Right lobe of liver (tissue), 4 donors: ENCODE results near the gene RPGRIP1.

Experiments used
- CTCF ChIP-seq, 4 donors: fragments of 200-600 bp in 3 of 4; fragments of 450-650 bp in 1 of 4; IDR thresholded peaks; one replicate each; pipeline versions ENCODE4 v1.5.1 to v1.8.0; 2016 to 2022; ENCODE audit warnings: antibody characterized with exemption in 4 of 4, mild to moderate bottlenecking in 2 of 4
- POLR2A ChIP-seq: fragments of 450-650 bp; IDR thresholded peaks from one replicate; pipeline ENCODE4 v1.6.1; 2017; ENCODE audit warnings: antibody characterized with exemption, mild to moderate bottlenecking
- donor health status: DM: no; HTN: no; CAD: no.
- donor health status: DM: no; HTN: no; CAD: no.
- donor health status: DM: no; HTN: yes; CAD: no.

DNA sequence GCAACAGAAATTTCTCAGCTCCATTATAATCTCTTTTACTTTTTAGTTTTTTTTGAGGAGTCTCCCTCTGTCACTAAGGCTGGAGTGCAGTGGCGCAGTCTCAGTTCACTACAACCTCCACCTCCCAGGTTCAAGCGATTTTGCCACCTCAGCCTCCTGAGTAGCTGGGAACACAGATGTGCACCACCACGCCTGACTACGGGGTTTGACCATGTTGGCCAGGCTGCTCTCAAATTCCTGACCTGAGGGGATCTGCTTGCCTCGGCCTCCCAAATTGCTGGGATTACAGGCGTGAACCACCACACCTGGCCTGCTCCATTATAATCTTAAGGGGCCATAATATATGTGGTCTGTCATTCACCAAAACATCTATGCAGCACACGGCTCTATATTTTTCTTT is 34.1 kb upstream of the RPGRIP1 start:
- no peak for TF ChIP-seq CTCF (IDR thresholded peaks at IDR 0.05)
- TF ChIP-seq POLR2A = no peak
